HG02870 (cell line): Measurements from ENCODE around the gene RPP30.

Source experiments
- ATAC-seq: cut with Tn5 transposase; IDR thresholded peaks from one replicate; pipeline ENCODE4 v1.9.1; 2021; ENCODE audit warnings: mild to moderate bottlenecking, moderate library complexity; ENCODE audit not compliant: unreplicated experiment

Gene RPP30

DNA sequence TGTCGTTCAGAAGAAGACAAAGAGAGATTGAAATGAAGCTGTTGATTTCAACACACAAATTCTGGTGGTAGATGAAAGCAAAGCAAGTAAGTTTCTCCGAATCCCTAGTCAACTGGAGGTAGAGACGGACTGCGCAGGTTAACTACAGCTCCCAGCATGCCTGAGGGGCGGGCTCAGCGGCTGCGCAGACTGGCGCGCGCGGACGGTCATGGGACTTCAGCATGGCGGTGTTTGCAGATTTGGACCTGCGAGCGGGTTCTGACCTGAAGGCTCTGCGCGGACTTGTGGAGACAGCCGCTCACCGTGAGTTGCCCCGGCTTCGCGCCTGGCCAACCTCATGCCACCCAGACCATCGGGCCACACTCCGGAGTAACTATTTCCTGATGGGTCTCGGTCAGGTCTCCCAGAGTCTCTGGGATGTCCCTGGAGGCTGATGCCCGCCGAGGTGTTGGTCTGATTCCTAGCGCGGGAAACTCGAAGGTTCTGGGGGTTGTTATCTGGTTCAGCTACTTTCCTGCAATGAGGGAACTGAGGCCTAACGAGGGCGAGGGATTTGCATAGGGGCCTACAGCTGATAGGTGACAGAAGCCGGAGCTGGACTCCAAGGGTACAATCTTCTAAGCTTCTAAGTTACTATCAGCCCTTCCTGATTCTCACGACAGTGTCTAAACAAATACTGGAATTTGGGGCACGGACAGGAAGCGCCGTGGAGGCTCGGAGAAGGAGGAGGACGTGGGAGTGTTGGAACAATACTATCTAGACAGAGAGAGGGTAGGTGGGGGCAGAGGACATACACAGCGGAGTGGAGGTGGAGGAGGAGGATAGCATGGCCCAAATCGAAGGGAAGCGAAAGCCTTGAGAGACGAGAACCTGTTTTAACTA, at the start of gene RPP30:
RPP30 (plus strand) TSS at position 209 of the 882 bp plus-strand sequence; CDS start at position 222, 13 bp downstream.
- ATAC-seq, result peak; percentile 94

DNA sequence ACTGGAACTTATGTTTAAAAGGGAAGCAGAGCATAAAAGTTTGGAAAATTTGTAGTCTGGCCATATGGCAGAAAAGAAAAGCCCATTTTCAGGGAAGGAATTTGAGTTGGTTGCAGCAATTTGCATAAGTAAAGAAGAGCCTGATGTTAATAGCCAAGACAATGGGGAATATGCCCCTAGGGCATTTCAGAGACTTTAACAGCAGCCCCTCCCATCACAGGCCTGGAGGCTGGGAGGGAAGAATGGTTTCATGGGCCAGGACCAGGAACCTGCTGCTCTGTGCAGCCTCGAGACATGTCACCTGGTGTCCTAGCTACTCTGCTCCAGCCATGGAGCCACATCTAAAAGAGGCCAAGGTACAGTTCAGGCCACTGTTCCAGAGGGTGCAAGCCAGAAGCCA, 49.3 kb upstream of the RPP30 start:
- no peak for ATAC-seq

DNA sequence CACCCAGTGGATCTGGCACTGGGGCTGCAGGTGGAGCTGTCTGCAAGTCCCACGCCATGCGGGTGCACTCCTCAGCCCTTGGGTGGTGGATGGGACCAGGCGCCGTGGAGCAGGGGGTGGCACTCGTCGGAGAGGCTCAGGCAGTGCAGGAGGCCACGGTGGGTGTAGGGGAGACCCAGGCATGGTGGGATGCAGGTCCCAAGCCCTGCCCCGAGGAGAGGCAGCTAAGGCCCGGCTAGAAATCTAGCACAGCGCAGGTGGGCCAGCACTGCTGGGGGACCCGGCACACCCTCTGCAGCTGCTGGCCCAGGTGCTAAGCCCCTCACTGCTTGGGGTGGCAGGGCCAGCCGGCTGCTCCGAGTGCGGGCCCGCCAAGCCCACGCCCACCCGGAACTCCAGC, 39.7 kb upstream of the RPP30 start:
- no peak for ATAC-seq

DNA sequence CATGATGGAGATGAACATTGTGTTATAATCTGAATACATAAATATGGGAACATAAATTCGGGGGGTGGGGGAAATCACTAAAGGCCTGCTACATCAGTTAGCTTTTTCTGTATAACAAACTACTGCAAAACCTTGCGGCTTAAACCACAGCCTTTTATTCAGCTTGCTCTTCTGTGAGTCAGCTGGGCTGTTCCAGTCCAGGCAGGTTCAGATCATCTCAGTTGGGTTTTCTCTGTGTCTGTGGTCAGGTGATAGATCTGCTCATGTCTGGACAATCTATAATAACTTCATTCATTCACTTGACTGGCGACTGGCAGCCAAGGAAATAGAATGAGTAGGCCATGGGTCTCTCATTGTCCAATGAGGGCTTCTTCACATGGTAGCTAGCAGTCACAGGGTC, 37.4 kb upstream of the RPP30 start:
- no peak for ATAC-seq

DNA sequence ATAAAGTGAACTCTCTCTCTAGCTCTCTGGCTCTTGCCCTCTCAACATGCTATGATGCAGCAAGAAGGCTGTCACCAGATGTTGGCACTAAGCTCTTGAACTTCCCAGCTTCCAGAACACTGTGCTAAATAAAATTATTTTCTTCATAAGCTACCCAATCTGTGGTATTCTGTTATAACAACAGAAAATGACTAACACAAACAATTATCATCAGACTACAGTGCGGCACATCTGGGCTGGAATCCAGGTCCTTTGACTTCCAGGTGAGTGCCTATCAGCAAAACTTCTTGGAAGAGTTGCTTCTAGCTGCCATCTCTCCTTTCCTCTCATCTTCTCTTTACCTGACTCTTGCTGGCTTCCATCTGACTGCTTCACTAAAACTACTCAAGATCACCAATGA, 34.3 kb upstream of the RPP30 start:
- ATAC-seq, result no peak

DNA sequence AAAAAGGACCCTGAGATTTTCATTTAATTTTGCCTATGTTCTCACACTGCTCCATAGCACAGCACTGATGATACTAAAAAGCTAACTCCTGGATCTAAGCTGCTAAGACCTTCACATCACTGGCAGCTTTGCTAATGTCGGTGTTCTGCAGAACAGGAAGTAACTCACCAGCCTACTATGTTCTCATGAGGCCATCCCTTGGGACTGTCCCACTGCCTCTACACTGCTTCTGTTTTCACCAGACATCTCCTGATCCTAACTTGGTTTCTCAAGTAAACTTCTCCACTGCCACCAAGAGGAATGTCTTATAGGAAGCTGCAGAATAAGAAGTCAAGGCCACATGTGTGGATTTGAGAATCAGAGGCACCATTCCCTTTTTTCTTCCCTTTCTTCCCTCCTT, 29.0 kb upstream of the RPP30 start:
- no peak for ATAC-seq

DNA sequence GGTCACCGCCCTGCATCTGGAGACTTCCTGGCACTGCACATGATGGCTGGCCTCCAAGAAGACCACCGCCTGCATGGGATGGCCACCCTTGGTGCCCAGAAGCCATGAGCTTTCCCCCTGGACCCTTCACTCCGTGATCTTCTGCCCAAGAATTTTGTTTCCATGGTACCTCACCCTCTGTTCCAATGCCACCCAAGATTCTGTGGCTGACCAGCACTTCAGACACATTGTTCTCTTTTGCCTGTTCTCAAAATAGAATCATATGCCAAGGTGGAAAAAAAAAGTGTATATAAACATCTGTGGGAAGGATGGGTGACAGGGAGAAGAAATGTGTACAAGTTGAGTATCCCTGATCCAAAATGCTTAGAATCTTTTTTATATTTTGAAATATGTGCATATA, 26.0 kb upstream of the RPP30 start:
- ATAC-seq, result no peak

DNA sequence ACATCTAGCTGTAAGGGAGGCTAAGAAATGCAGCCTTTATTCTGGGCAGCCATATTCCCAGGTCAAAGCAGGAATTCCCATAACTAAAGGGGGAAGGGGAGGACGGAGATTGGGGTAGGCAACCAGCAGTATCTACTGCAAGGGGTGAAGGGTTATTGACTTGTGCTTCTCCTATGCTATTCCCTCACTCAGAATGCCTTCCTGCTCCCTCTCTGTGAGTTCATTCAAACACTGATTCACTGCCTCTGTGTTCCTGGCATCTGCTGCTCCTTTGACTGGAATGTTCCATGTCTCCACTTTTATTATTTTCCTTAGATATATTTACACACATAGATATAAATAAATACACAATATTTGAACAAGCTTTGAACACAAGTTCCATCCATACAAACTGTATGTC, 25.0 kb upstream of the RPP30 start:
- ATAC-seq, result no peak

DNA sequence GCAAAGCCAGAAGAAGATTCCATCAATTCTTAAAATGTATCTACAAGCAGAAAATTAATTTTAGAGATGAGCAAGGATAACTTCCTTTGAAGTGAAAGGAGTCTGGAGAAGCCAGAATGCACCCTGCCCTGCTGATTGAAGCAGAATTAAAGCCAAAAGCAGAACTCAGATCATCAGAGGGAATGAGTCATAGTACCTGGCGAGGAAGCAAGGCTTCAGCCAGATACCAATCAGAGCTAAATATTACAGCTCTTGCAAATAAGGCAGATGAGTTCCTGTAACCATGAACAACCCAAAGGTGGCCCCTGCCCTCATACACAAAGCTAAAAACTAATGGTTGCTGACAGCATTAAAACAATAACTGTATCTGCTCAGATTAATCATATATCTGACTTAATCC, 24.3 kb upstream of the RPP30 start:
- ATAC-seq, result no peak

DNA sequence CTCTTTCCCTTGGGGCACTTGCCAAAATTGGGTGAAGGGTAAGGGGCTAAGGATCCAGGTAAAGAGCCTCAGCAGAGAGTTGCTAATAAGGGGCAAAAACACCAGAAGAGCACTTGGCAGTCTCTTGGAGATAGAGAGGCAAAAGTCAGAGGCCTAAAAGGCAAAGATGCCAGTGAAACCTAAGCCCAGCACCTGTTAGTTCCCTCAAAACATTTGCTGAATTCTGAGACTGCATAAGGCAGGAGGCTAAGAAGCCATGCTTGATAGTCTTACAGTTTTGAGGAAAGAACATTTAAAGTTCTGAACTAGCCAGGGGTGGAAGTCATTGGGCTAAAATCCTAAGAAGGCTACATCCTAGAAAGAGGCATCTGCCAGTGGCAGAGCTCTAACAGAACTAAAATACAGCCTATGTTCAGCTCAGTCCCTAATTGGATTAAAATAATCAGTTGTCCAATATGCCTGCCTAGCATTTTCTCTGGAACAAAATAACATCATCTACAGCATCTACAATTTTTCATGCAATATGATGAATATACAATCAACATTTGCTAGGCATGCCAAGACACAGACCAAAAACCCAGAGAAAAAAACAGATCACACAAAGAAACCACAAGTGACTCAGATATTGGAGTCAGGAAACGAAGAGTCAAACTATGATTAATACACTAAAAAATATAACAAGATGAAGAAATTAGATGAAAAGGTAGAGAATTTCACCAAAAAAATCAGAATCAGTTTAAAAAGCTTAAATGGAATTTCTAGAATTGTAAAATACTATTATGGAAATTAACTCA, 21.6 kb upstream of the RPP30 start:
- ATAC-seq, result no peak

DNA sequence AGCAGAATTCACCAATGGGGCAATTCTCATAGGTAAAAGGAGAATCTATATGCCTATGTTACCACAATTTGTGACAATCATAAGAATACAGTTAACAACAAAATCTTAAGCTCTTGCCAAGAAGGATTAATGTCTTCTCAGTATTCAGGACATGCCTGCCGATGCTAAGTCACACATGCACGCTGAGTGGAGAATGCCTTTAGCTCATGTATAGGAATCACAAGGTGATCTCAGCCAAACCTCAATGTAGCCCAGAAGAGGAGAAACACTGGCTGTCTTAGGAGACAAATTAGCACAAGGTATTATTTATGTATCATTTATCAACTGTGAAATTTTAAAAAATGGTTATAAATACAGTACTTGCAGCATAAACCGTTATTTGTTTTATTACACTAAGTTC, 16.6 kb upstream of the RPP30 start:
- ATAC-seq, result no peak

DNA sequence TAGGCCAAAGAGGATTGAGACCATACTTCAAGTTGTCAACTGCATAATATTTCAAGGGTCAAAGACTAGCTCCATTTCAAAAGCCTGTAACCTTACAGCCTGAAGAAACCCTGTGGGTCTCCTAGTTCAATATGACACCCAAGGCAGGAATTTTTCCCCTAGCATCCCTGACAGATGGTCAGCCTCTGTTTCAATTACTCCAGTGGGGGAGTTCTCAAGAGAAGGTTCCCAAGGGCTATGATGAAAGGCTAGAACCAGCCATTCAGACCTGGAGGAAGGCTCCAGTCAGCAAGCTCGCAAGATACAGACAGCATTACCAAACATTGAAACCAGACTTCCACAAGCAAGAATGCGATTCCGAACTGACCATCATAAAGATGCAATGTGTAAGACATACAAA, 15.5 kb upstream of the RPP30 start:
- no peak for ATAC-seq

DNA sequence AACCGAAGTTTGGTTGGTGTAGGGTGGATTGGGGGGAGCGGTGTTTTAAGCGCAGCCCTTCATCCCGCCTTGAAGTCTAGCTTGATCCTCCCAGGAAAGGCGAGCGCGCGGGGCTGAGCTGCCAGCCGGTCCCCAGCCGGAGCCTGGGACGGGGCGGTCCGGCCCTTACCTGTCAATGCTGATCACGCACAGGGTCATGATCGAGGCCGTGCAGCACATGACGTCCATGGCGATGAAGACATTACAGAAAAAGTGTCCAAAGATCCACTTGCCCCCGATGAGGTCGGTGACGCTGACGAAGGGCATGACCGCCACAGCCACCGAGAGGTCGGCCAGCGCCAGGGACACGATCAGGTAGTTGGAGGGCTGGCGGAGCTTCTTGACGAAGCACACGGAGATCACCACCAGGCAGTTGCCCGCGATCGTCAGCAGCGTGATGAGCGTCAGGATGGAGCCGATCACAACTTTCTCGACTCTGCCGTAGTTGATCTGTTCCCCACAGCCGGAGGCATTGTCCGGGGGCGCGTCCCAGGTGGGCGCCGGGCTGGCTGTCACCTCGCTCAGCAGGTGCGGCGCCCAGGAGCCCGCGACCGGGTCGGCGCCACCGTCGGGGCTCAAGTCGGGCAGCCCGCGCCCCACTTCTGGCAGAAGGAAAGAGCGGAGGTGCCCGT, 14.7 kb upstream of the RPP30 start:
- no peak for ATAC-seq

DNA sequence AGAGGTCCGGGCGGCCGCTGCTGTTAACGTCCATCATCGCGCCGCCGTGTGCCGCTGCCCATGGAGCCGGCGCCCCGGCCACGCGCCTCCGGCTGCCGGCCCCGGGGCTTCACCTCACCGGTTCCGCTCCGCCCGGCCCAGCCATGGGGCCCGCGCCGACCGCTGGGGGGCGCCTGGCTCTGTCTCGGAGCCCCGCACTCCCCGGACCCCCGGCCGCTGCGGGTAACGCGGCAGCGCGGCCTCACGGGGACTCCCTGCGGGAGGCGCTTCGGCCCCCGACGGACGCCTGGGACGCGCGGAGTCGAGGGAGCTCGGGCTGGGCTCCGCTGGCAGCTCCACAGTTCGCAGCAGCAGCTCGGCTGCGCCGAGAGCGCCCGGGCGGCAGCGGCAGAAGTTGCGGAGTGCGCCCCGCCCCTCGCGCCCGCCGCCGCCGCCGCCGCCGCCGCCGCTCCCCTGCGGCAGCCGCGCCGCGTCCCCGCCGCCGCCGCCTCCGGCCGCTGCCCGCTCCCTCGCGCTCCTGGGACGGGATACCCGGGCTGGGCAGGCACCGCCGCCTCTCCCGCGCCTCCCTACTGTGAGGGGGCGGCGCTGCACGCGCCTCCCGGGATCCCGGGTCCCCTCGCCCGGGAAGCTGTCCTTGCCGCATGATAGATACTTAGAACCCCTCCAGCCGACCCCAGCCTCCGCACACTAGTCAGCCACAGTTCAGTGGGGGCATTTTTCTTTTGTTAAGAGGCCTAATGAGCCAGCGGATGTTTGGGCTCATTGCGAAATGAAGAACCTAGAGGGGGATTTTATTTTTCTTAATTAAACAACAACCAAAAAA, 13.9 kb upstream of the RPP30 start, which contains the start of gene HTR7:
HTR7 (minus strand) TSS at position 405 of the 826 bp plus-strand sequence; CDS start at position 37, 368 bp downstream.
- no peak for ATAC-seq

DNA sequence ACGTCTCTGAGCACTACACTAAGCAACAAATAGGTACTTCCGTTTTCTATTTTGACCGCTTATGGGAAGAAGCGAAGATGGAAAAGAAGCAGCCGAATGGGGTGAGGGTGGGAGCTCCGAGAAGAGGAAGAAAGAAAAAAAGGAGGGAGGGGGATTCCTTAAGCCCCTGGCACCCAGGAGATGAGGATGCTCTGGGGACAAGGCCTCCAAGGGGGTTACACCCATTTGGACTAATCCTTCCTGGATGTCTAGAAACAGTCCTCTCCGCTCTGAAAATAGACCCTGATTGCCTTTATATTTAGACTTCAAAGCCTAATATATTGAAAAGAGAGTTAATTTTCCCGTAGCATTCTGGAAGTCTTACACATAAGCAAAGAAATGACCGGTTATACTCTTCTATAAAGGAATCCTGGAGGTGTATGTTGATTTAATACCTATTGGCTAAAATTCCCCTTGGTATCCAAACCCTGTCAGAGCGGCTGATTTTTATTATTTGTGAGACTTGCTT, 13.3 kb upstream of the RPP30 start:
- ATAC-seq, result no peak

DNA sequence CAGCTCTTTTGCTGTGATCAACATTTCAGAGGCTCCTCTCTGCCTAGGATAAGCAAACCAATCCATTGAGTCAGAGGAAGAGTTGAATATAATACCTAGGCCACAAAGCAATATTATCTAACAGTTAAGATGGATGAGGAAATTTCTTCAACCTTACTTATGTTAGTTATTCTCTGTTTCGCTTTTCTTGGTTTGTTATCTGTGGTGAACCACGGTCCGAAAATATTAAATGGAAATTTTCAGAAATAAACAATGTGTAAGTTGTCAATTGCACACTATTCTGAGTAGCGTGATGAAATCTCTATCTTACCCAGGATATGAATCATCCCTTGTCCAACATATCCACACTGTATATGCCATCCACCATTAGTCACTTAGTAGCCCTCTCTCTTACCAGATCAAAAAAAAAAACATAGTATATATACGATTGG, 12.4 kb upstream of the RPP30 start:
- ATAC-seq, result no peak

DNA sequence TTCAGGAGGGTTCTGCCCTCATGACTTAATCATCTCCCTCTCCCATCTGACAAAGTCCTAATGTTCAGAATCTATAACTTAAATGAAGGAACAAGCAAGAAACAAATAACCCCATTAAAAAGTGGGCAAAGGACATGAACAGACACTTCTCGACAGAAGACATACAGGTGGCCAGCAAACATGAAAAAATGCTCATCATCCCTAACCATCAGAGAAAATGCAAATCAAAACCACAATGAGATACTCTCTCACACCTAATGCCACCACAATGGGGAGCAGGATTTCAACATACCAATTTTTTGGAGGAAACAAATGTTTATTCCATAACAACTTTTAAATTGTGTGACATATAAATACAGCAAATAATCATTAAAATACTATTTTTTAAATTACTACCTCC, 11.0 kb upstream of the RPP30 start:
- ATAC-seq, result no peak

DNA sequence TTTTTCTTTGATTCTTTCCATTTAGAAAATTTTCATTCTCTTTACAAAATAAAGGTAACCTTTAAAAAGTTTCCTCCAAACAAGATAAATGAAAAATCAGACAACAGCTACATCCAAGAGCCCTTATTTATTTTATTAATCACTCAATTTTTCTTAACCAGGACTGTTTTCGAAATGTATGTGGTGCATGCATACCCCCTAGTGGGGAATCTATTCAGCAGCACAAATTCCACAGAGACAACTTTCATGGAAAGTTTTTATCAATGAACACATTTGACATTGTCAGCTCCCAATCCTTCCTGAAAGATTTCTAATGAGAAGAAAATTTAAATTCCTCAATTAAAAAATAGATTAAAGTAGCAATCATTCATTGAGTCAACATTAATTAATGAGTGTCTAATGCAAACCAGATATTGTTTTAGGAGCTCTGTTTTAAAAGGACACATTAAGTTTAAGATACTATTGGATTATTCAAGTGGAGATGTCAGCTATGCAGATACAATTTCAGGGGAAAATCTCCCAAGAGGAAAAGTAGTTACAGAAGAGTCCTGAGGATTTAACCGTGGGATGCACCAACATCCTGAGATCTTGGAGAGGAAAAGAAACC, 8.8 kb upstream of the RPP30 start:
- ATAC-seq, result no peak

DNA sequence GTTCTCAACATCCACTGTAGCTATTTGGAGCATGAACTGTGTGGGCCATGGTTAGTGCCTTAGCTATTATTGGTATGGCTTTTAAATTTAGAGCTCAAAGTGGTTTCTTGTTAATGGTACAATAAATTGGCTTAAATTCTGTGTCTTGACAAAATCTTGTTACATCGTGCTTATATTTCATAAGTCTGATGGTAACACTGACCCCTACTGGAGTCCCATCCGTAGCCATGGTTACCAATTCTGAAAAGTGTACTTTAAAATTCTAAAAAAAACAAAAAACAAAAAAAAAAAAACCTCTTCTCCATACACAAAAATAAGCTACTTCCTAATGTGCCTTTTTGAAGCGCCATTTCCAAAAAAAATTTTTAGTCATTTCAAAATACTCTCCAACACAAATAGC, 6.4 kb upstream of the RPP30 start:
- no peak for ATAC-seq

DNA sequence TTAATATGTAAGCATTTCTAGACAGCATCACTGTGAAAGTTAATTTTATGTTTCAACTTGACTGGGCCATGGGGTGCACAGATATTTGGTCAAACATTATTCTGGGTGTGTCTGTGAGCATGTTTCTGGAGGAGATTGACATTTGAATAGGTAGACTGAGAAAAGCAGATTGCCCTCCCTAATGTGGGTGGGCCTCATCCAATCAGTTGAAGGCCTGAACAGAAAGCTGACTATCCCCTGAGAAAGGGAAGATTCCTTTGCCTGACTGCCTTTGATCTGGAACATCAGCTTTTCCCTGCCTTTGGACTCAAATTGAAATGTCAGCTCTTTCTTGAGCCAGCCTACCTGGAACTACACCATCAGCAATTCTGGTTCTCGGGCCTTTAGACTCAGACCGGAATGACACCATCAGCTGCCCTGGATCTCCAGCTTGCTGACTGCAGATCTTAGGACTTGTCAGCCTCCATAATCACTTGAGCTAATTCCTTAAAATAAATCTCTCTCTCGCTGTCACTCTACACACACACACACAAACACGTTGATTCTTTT, 5.7 kb upstream of the RPP30 start:
- ATAC-seq, result no peak
